Head of caudate nucleus (tissue), 42 donors: Measurements from ENCODE around the gene STN1.

Experiments used
- DNase-seq, 42 donors: peaks; one replicate each; pipeline versions ENCODE4 v3.0.0 to v3.0.0-alpha.2; 2020 to 2021; ENCODE audit warnings: mixed read lengths in 7 of 42
- intact Hi-C: fragments of 100-400 bp; cut with DNase I; formaldehyde crosslinking; loops from one replicate; pipeline ENCODE4 v1.15.0; 2022

The STN1 gene

GRCh38 chr10:103931603-103932002 is 13.6 kb upstream of the STN1 start:
- DNase-seq: no peak
- intact Hi-C loops: no loop called here

- no peak for DNase-seq
- intact Hi-C loops: no loop called here
Measured at GRCh38 chr10:103930881-103931280, 12.9 kb upstream of the STN1 start.

GRCh38 chr10:103930449-103930848 is 12.5 kb upstream of the STN1 start:
- no peak for DNase-seq
- intact Hi-C loops: no loop called here

- no peak for DNase-seq
- intact Hi-C loops: no loop called here
Measured at GRCh38 chr10:103929381-103929921, 11.5 kb upstream of the STN1 start.

- intact Hi-C loops: no loop called here
- no peak for DNase-seq
Measured at GRCh38 chr10:103928784-103929183, 10.8 kb upstream of the STN1 start.

- intact Hi-C loops: no loop called here
- no peak for DNase-seq
Measured at GRCh38 chr10:103926722-103927319, 8.8 kb upstream of the STN1 start.

- DNase-seq: no peak
- intact Hi-C loops: no loop called here
Measured at GRCh38 chr10:103925591-103925990, 7.6 kb upstream of the STN1 start.

GRCh38 chr10:103923502-103923901 is 5.5 kb upstream of the STN1 start:
- intact Hi-C loops: no loop called here
- DNase-seq: no peak

GRCh38 chr10:103922659-103923058 is 4.7 kb upstream of the STN1 start:
- intact Hi-C loops: no loop called here
- no peak for DNase-seq

GRCh38 chr10:103921750-103922195 is 3.8 kb upstream of the STN1 start:
- intact Hi-C loops: no loop called here
- peak in 37 of 42 donors; percentile 25 to 80 (median 51) for DNase-seq

- no peak for DNase-seq
- intact Hi-C loops: no loop called here
Measured at GRCh38 chr10:103921248-103921647, 3.3 kb upstream of the STN1 start.

- intact Hi-C loops: loop anchor here (2.0 to 10.0 kb wide), 3 partner anchors 47 to 205 kb away; partner anchors contain the start of genes SFR1 and SLK
- no peak for DNase-seq
Measured at GRCh38 chr10:103919648-103920025, 1.7 kb upstream of the STN1 start.

- intact Hi-C loops: loop anchor here (2.0 to 10.0 kb wide), 3 partner anchors 49 to 207 kb away; partner anchors contain the start of genes SFR1 and SLK
- peak in 40 of 42 donors; percentile 36 to 84 (median 64) for DNase-seq
Measured at GRCh38 chr10:103917302-103918052, 507 bp downstream of the STN1 start.

GRCh38 chr10:103916876-103917275 is 1.1 kb downstream of the STN1 start:
- intact Hi-C loops: loop anchor here (10.0 kb wide), 2 partner anchors 108 to 208 kb away; partner anchors contain the start of gene SFR1
- no peak for DNase-seq

- intact Hi-C loops: loop anchor here (10.0 kb wide), 2 partner anchors 109 to 209 kb away; partner anchors contain the start of gene SFR1
- no peak for DNase-seq
Measured at GRCh38 chr10:103916254-103916653, 1.7 kb downstream of the STN1 start.

GRCh38 chr10:103915796-103916195 is 2.2 kb downstream of the STN1 start:
- no peak for DNase-seq
- intact Hi-C loops: loop anchor here (10.0 kb wide), 2 partner anchors 109 to 209 kb away; partner anchors contain the start of gene SFR1

GRCh38 chr10:103912759-103913158 is 5.2 kb downstream of the STN1 start:
- intact Hi-C loops: loop anchor here (10.0 kb wide), 2 partner anchors 112 to 212 kb away; partner anchors contain the start of gene SFR1
- DNase-seq: no peak

- intact Hi-C loops: loop anchor here (10.0 kb wide), 2 partner anchors 114 to 214 kb away; partner anchors contain the start of gene SFR1
- DNase-seq: no peak
Measured at GRCh38 chr10:103911021-103911459, 6.9 kb downstream of the STN1 start.

- no peak for DNase-seq
- intact Hi-C loops: loop anchor here (10.0 kb wide), 2 partner anchors 114 to 214 kb away; partner anchors contain the start of gene SFR1
Measured at GRCh38 chr10:103910442-103911012, 7.5 kb downstream of the STN1 start.
